GM23248 (cell line): ENCODE data around the gene PRLH.

Source experiments
- EZH2 ChIP-seq: fragments of 200-600 bp; sonication (generic); IDR thresholded peaks from 2 replicates; pipeline ENCODE4 v1.6.1; 2018; ENCODE audit warnings: antibody characterized with exemption, mild to moderate bottlenecking; ENCODE audit not compliant: insufficient read depth, poor library complexity, severe bottlenecking
- EZH2phosphoT487 ChIP-seq: fragments of 200-600 bp; sonication (generic); IDR thresholded peaks from 2 replicates; pipeline ENCODE4 v1.6.1; 2018; ENCODE audit warnings: antibody characterized with exemption, moderate library complexity, mild to moderate bottlenecking, low read depth; ENCODE audit not compliant: insufficient read depth

DNA sequence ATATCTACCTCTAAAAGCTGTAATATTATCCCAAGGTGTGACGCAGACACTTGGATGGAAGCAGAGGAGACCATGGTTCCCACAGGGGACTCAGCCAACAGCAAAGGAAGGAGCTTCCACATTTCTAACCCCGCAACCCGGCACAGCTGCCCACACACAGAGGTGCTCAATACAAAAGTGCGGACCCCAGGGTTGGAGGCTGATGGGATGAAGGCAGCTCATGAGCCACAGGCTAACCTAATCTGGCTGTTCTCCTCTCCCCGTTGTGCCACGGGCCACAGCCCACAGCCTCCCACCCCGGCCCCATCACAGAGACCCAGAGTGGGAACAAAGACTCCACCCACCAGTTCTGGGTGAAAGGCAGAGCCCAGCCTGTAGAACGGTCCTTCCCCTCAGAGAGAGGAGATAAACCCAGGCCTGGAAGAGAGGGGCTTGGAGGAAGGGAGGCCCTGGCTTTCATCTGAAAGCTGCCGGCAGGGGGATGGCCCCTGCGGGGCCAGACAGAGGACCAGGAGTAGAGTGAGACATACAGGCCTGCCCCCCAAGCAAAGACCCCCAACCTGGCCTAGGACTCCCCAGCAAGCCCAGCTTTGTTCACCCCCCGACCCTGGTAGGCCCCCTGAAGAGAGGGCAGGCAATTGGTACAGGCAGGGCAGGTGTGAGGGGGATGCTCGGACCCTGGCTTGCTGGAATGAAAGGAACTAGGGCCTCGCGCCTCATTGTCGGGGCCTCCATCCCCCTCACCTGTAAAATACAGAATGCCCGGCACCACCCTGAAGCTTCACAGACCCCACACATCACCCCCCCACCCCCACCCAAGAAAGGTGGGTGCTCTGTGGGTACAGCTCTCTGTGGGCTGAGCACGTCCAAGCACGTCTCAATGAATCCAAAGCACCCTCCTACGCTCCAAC is 17.3 kb downstream of the PRLH start:
- TF ChIP-seq EZH2phosphoT487 (no peak), EZH2 (no peak)
